Left lung (tissue), 14 donors: ENCODE measurements around the gene KRTAP19-3. TPM values are rescaled to one million over a fixed set of nuclear protein-coding genes. Genes with fewer than 3 reads are reported as not detected.
"Not testable (repeated sequence)": the region's sequence is repeated elsewhere in the genome, so short reads cannot be mapped to it uniquely, and the experiment has no call there.

Experiments
- ATAC-seq: fragments of 200-7000 bp; cut with Tn5 transposase; one replicate; pipeline ENCODE4 v1.9.1; 2020; ENCODE audit warnings: moderate library complexity
- DNase-seq, 4 donors: peaks; one replicate each; pipeline ENCODE4 v3.0.0-alpha.2; 2013 to 2020
- H3K27ac ChIP-seq, 2 donors: fragments of 200-600 bp; sonication (generic) in 1 of 2; one replicate each; pipeline versions ENCODE4 v1.5.0 to v1.8.0; 2020 to 2021
- H3K27me3 ChIP-seq, 2 donors: fragments of 200-600 bp; sonication (generic) in 1 of 2; one replicate each; pipeline versions ENCODE4 v1.5.0 to v1.8.0; 2020 to 2021
- H3K36me3 ChIP-seq, 2 donors: fragments of 200-600 bp; sonication (generic) in 1 of 2; one replicate each; pipeline versions ENCODE4 v1.5.0 to v1.8.0; 2020 to 2021
- H3K4me1 ChIP-seq, 2 donors: fragments of 200-600 bp; one replicate each; pipeline ENCODE4 v1.8.0; 2021
- H3K4me3 ChIP-seq, 2 donors: fragments of 200-600 bp; sonication (generic) in 1 of 2; one replicate each; pipeline versions ENCODE4 v1.5.0 to v1.8.0; 2020 to 2021; ENCODE audit warnings: mild to moderate bottlenecking in 1 of 2
- H3K9me3 ChIP-seq, 2 donors: fragments of 200-600 bp; sonication (generic) in 1 of 2; one replicate each; pipeline versions ENCODE4 v1.5.0 to v1.8.0; 2020 to 2021
- CTCF ChIP-seq, 2 donors: fragments of 200-600 bp; sonication (generic) in 1 of 2; IDR thresholded peaks; one replicate each; pipeline versions ENCODE4 v1.5.0 to v1.8.0; 2021; ENCODE audit warnings: antibody characterized with exemption in 2 of 2
- intact Hi-C, 2 donors: fragments of 100-400 bp; cut with DNase I; formaldehyde crosslinking; loops; one replicate each; pipeline versions ENCODE4 v1.11.2 to v1.14.2; 2022
- long read RNA-seq, 12 donors: library from polyadenylated mRNA in 2 of 12; unstranded in 2 of 12; transcript quantifications; one replicate each; pipeline ENCODE4 v2.0.0 and lab custom pipeline, GENCODE V29; 2019 to 2026
- polyA plus RNA-seq, 6 donors: library from polyadenylated mRNA; unstranded; fragments of 120-200 nt; gene quantifications; one replicate each; pipeline ENCODE4 v1.2.1, GENCODE V29; 2013; ENCODE audit not compliant: insufficient read length in 6 of 6
- total RNA-seq, 2 donors: library from RNA; stranded (reverse); fragmentation: NEBNext Ultra II Directional; extraction: Animal tissue kit (Norgen Biotek cat#: 25700); gene quantifications; one replicate each; pipeline ENCODE4 v1.2.1, GENCODE V29; 2021
- donor health status: DM: no; HTN: yes; CAD: no.
- donor health status: DM: no; HTN: no; CAD: no.

The KRTAP19-3 gene
- total RNA-seq (not detected), polyA plus RNA-seq (not detected)
- long read RNA-seq, donor 1, result 0 reads
- long read RNA-seq, donor 2, result 0 reads
- long read RNA-seq, donor 3, result 0 reads
- long read RNA-seq, donor 4, result 0 reads
- long read RNA-seq, donor 5, result 0 reads
- long read RNA-seq, donor 6, result 0 reads
- long read RNA-seq, donor 7, result 0 reads
- long read RNA-seq, donor 8, result 0 reads
- long read RNA-seq, donor 9, result 0 reads
- long read RNA-seq, donor 10, result 0 reads
- long read RNA-seq, donor 11, result 0 reads
- long read RNA-seq, donor 12, result 0 reads

- no peak for DNase-seq
- no peak within 1 kb of the TSS for H3K27ac ChIP-seq
- ATAC-seq, result no peak
- no peaks in the 10 kb centered on the region for H3K27me3 ChIP-seq
- no peak for TF ChIP-seq CTCF (IDR thresholded peaks at IDR 0.05)
- intact Hi-C loops, result no loop called here
- peaks cover 0 to 16% of the 10 kb centered on the region in 2 donors for H3K9me3 ChIP-seq
- no peaks in the 10 kb centered on the region for H3K36me3 ChIP-seq
- H3K4me1 ChIP-seq, result no peaks in the 10 kb centered on the region
- no peak within 1 kb of the TSS for H3K4me3 ChIP-seq
These were observed at the start of gene KRTAP19-3 for GRCh38 chr21:30491963-30492428. Gene KRTAP19-3, minus strand, starts transcription at chr21:30492013. Its CDS starts 56 bp downstream, at chr21:30491957.

GRCh38 chr21:30518876-30519275 lies 27.1 kb upstream of the KRTAP19-3 start:
- no peak overlapping the region for H3K4me3 ChIP-seq
- H3K27me3 ChIP-seq, result no peaks in the 10 kb centered on the region

GRCh38 chr21:30515681-30516080 lies 23.9 kb upstream of the KRTAP19-3 start:
- ATAC-seq (no peak), DNase-seq (no peak)
- intact Hi-C loops, result no loop called here
- Histone ChIP-seq H3K27me3 (no peaks in the 10 kb centered on the region), H3K4me3 (no peak overlapping the region), H3K27ac (no peak overlapping the region), H3K9me3 (peaks cover 0 to 1% of the 10 kb centered on the region in 2 donors), H3K36me3 (no peaks in the 10 kb centered on the region), H3K4me1 (no peaks in the 10 kb centered on the region)
- TF ChIP-seq CTCF (IDR thresholded peaks at IDR 0.05), result no peak

More at GRCh38 chr21:30518876-30519275, 27.1 kb upstream of the KRTAP19-3 start:
- no peak overlapping the region for H3K27ac ChIP-seq
- H3K9me3 ChIP-seq, result peaks cover 0 to 1% of the 10 kb centered on the region in 2 donors
- ATAC-seq, result no peak
- no peaks in the 10 kb centered on the region for H3K4me1 ChIP-seq
- H3K36me3 ChIP-seq, result no peaks in the 10 kb centered on the region
- DNase-seq, result no peak
- TF ChIP-seq CTCF (IDR thresholded peaks at IDR 0.05), result no peak
- intact Hi-C loops, result no loop called here

- H3K36me3 ChIP-seq, DNase-seq, intact Hi-C loops, H3K4me1 ChIP-seq, H3K4me3 ChIP-seq, ATAC-seq, H3K27ac ChIP-seq, H3K27me3 ChIP-seq, H3K9me3 ChIP-seq: not testable (repeated sequence)
- TF ChIP-seq CTCF (IDR thresholded peaks at IDR 0.05), result peak in 1 of 2 donors; percentile 27
These were observed 13.9 kb upstream of the KRTAP19-3 start for GRCh38 chr21:30505621-30506205.

- DNase-seq (no peak), ATAC-seq (no peak)
- Histone ChIP-seq H3K27me3 (no peaks in the 10 kb centered on the region), H3K36me3 (no peaks in the 10 kb centered on the region), H3K4me1 (no peaks in the 10 kb centered on the region), H3K27ac (no peak within 1 kb of the TSS), H3K4me3 (no peak within 1 kb of the TSS), H3K9me3 (no peaks in the 10 kb centered on the region)
- intact Hi-C loops, result no loop called here
- no peak for TF ChIP-seq CTCF (IDR thresholded peaks at IDR 0.05)
These were observed 10.2 kb upstream of the KRTAP19-3 start, which contains the start of gene KRTAP19-5 for GRCh38 chr21:30502041-30502440. Gene KRTAP19-5, minus strand, starts transcription at chr21:30502141. Its CDS starts 51 bp downstream, at chr21:30502090.
